ENCODE data around the gene RRAGB.
"Not testable (repeated sequence)": the region's sequence is repeated elsewhere in the genome, so short reads cannot be mapped to it uniquely, and the experiment has no call there.

Gene RRAGB

GRCh38 chrX:55774419-55774818 lies 56.9 kb downstream of the RRAGB start:
- DNase-seq, result not testable (repeated sequence)

DNA sequence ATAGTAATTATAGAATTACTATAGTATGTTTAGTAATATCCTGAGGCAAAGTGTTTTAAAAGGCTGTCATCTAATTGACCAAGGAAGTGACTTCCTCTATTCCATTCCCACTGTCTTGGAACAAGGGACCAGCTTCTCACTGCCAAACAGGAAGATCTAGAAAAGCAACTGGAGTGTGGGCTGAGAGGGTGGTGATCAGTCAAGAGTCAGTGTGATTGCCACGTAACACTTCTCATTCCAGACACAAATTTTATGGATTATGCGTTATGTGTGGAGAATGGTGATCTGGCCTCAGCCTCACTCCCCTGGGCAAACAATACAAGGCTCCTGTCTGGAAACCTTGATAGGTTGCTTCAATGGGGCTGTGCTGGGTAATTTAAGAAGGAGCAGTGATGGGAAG lies 60.0 kb downstream of the RRAGB start:
- DNase-seq, result no peak

- DNase-seq, result no peak
Observed at GRCh38 chrX:55778322-55778721, 60.8 kb downstream of the RRAGB start.

DNA sequence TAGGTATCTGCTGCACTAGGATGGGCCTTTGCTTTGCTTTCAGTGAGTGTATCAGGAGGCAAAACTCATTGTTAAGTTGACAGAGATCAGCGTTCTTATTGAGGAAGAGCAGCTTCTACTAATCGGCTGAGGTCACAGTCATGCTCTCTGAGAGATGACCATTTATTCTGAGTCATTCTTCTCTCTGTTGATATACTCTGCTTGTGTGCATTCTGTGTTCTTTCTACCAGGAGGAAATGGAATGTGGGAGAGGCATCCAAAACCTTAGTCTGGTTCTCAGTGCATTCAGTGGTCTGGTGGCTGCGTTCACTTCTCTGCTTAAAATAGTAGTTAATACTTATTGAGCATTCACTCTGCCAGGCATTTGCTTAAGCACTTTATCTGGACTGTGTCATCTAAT lies 66.2 kb downstream of the RRAGB start:
- no peak for DNase-seq

DNA sequence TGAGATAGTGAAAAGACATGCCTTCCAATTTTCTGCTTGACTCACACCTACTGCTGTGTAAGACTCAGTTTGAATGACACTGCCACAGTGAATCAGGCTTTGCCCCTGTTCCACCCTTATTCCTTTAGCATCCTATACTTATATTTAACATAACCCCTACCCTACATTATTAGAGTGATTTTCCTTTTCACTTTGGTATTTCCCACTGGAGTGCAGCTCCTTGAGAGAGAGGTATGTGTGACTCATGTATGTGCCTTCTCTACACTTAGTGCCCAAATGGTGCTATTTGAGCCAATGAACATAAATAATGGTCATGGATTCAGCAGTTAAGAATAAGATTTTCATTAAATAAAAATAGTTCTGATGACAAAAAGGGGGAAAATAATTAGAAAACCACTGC lies 69.5 kb downstream of the RRAGB start:
- DNase-seq, result no peak

DNA sequence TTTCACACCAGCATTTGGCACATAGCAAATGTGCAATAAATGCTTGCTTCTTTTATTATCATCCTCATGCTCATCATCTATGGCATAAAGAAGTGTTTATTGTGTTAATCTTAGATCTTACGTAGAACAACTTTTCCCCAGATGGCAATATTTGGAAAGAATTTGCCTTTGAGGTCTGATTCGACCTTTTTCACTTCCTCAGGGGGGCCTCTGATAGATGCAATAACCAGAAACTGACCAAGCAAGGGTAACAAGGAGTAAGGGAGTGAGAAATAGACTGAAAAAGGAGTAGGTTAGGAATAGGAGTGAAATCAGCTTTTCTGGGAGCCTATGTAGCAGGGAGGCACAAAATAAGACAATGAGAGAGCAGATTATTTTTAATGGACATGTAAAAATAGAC lies 70.2 kb downstream of the RRAGB start:
- DNase-seq, result no peak

- no peak for DNase-seq
Observed at GRCh38 chrX:55794405-55794804, 76.9 kb downstream of the RRAGB start.

GRCh38 chrX:55796496-55796895 lies 78.9 kb downstream of the RRAGB start:
- DNase-seq, result no peak

DNA sequence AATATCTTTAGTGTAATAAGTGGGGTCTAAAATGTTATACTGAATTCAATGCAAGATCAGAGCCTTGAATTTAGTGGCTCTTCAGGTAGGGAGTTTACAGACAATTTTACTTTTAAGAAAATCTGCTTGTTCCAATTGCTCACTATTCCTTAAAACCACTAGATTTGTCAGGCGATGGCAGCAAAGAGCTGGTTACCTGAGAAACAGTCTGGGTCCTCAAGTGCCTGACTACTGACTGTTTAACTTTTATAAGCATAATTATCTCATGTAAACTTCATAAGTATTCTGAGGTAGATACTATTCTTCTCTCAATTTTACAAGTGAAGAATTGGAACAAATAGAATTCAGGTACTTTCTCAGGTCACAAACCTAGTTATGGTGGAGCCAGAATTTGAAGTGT lies 84.3 kb downstream of the RRAGB start:
- DNase-seq, result no peak
